Loucy (cell line): ENCODE results near the gene ARHGAP45.

ENCODE experiments used
- H2AFZ ChIP-seq: fragments of 200-600 bp; sonication (generic); 2 replicates; pipeline ENCODE4 v1.6.0; 2016; ENCODE audit warnings: antibody characterized with exemption, mild to moderate bottlenecking, low read length, moderate library complexity
- H3F3A ChIP-seq: fragments of 200-600 bp; 2 replicates; pipeline ENCODE4 v1.6.0; 2016; ENCODE audit warnings: antibody characterized with exemption, low read depth, mild to moderate bottlenecking
- H3K27me3 ChIP-seq: fragments of 200-600 bp; sonication (generic); 2 replicates; pipeline ENCODE4 v1.6.1; 2014; ENCODE audit warnings: low read length, mild to moderate bottlenecking; ENCODE audit not compliant: insufficient read depth, poor library complexity, severe bottlenecking
- H3K36me3 ChIP-seq: fragments of 200-600 bp; sonication (generic); 2 replicates; pipeline ENCODE4 v1.6.1; 2016; ENCODE audit warnings: low read length; ENCODE audit not compliant: insufficient read depth
- H3K4me1 ChIP-seq: fragments of 200-600 bp; sonication (generic); 2 replicates; pipeline ENCODE4 v1.5.1; 2014; ENCODE audit warnings: low read length, mild to moderate bottlenecking; ENCODE audit not compliant: insufficient read depth, poor library complexity, severe bottlenecking
- H3K4me2 ChIP-seq: fragments of 200-600 bp; sonication (generic); 2 replicates; pipeline ENCODE4 v1.6.0; 2014; ENCODE audit warnings: antibody characterized with exemption, low read length, low read depth, mild to moderate bottlenecking; ENCODE audit not compliant: poor library complexity, severe bottlenecking
- H3K4me3 ChIP-seq: fragments of 200-600 bp; sonication (generic); 2 replicates; pipeline ENCODE4 v1.5.1; 2014; ENCODE audit warnings: low read length, mild to moderate bottlenecking, mixed read lengths; ENCODE audit not compliant: poor library complexity, severe bottlenecking
- H3K79me2 ChIP-seq: fragments of 200-600 bp; sonication (generic); 2 replicates; pipeline ENCODE4 v1.6.1; 2014; ENCODE audit warnings: low read length; ENCODE audit not compliant: insufficient read depth
- H3K9ac ChIP-seq: fragments of 200-600 bp; sonication (generic); 2 replicates; pipeline ENCODE4 v1.6.0; 2014; ENCODE audit warnings: mild to moderate bottlenecking, low read depth, low read length, moderate library complexity; ENCODE audit not compliant: poor library complexity, severe bottlenecking
- H3K9me2 ChIP-seq: fragments of 200-600 bp; sonication (generic); replicated peaks from 2 replicates; pipeline ENCODE4 v1.6.1; 2016; ENCODE audit warnings: low read depth, low read length, mixed read lengths
- H3K9me3 ChIP-seq: fragments of 200-600 bp; sonication (generic); 2 replicates; pipeline ENCODE4 v1.6.1; 2014; ENCODE audit warnings: mild to moderate bottlenecking, antibody characterized with exemption, low read length, low read depth; ENCODE audit not compliant: insufficient read depth
- H4K20me1 ChIP-seq: fragments of 200-600 bp; sonication (generic); 2 replicates; pipeline ENCODE4 v1.6.0; 2014; ENCODE audit warnings: antibody characterized with exemption, low read length, mild to moderate bottlenecking; ENCODE audit not compliant: insufficient read depth, poor library complexity, severe bottlenecking
- EZH2phosphoT487 ChIP-seq: fragments of 200-600 bp; IDR thresholded peaks from 2 replicates; pipeline ENCODE4 v1.6.1; 2018; ENCODE audit warnings: antibody characterized with exemption, mild to moderate bottlenecking, moderate library complexity, borderline replicate concordance
- TF ChIP-seq, protein P1 (sequence below): fragments of 200-600 bp; sonication (generic); conservative IDR thresholded peaks from 2 replicates; pipeline ENCODE4 v1.5.1; 2014; ENCODE audit warnings: mild to moderate bottlenecking, antibody characterized with exemption, low read length

The ARHGAP45 gene

DNA sequence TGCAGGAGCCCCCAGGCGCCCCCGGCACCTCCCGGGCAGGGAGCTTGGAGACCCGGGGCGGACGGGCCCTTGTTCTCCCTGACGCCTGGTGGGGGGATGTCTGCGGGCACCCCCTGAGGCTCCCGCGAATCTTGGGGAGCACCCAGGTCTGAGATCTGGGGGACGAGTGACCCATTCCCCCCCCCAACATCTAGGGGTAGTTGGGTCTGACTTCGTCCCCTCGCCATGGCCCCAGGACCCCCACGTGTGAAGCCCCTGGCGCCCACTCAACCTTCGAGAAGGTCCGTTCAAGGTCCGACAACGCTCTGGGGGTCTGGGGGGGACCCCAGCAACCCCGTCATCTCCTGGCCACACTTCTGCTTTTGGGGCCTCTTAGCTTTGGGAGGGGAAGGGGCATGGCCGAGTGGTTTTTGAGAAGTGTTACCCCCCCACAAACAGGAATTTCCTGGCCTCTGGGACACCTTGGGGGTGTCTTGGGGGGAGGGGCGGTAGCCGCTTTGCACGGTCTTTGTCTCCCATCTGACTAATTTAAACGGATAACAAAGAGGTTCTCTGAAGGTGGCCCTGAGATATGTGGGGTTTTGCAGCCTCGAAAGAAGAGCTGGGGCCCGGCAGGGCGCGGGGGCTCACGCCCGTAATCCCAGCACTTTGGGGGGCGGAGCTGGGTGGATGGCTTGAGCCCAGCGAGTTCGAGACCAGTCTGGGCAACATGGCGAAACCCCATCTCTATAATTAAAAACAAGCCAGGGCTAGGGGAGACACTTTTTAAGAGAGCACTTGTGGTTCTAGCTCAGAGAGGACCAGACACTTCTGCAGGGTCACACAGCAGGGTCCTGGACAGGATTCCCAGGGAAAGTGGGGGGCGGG lies 40.0 kb upstream of the ARHGAP45 start:
- H3K79me2 ChIP-seq, result peaks cover 52% of the 10 kb centered on the region
- H3K4me3 ChIP-seq, result peak overlapping the region; percentile 98
- H3K4me1 ChIP-seq, result peaks cover 8% of the 10 kb centered on the region
- no peaks in the 10 kb centered on the region for H3K27me3 ChIP-seq
- no peak for TF ChIP-seq EZH2phosphoT487
- H3F3A ChIP-seq, result peaks cover 16% of the 10 kb centered on the region; the same call in 1 of the 2 replicates
- H3K4me2 ChIP-seq, result peak overlapping the region; percentile 86
- H3K36me3 ChIP-seq, result peaks cover 14% of the 10 kb centered on the region; the same call in 1 of the 2 replicates
- peaks cover 46% of the 10 kb centered on the region for H4K20me1 ChIP-seq
- H3K9ac ChIP-seq, result peak overlapping the region; percentile 92
- H2AFZ ChIP-seq, result peak overlapping the region; percentile 83; the same call in 1 of the 2 replicates
- no peaks in the 10 kb centered on the region for H3K9me3 ChIP-seq
- H3K9me2 ChIP-seq, result no peaks in the 10 kb centered on the region

DNA sequence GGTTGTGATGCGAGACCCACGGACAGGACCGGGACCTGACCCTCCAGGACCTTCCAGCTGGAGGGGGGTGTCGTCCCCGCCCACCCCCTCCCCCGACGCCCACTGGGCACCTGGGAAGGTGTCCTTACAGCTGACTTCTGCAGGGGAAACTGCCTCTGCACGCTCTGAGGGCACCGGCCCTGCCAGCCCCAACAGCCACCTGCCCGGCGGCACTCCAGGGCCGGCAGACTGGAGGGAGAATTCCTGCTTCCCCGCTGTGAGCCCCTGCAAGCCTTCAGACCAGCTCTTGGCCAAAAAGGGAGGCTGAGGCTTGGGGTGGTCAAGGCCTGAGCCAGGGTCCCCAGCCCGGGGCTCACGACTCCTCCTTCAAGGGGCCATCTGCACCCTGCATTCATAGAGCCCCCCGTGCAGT lies 39.3 kb upstream of the ARHGAP45 start:
- H3K4me2 ChIP-seq, result peak overlapping the region; percentile 86
- no peaks in the 10 kb centered on the region for H3K9me2 ChIP-seq
- peaks cover 8% of the 10 kb centered on the region for H3K4me1 ChIP-seq
- H3K27me3 ChIP-seq, result no peaks in the 10 kb centered on the region
- TF ChIP-seq, protein P1, sequence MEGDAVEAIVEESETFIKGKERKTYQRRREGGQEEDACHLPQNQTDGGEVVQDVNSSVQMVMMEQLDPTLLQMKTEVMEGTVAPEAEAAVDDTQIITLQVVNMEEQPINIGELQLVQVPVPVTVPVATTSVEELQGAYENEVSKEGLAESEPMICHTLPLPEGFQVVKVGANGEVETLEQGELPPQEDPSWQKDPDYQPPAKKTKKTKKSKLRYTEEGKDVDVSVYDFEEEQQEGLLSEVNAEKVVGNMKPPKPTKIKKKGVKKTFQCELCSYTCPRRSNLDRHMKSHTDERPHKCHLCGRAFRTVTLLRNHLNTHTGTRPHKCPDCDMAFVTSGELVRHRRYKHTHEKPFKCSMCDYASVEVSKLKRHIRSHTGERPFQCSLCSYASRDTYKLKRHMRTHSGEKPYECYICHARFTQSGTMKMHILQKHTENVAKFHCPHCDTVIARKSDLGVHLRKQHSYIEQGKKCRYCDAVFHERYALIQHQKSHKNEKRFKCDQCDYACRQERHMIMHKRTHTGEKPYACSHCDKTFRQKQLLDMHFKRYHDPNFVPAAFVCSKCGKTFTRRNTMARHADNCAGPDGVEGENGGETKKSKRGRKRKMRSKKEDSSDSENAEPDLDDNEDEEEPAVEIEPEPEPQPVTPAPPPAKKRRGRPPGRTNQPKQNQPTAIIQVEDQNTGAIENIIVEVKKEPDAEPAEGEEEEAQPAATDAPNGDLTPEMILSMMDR, result no peak
- TF ChIP-seq EZH2phosphoT487, result no peak
- peaks cover 52% of the 10 kb centered on the region for H4K20me1 ChIP-seq
- no peak overlapping the region for H2AFZ ChIP-seq
- peaks cover 15% of the 10 kb centered on the region; the same call in 1 of the 2 replicates for H3F3A ChIP-seq
- H3K4me3 ChIP-seq, result peak overlapping the region; percentile 98
- H3K9ac ChIP-seq, result peak overlapping the region; percentile 92
- H3K36me3 ChIP-seq, result peaks cover 20% of the 10 kb centered on the region; the same call in 1 of the 2 replicates
- H3K9me3 ChIP-seq, result no peaks in the 10 kb centered on the region
- peaks cover 58% of the 10 kb centered on the region for H3K79me2 ChIP-seq

DNA sequence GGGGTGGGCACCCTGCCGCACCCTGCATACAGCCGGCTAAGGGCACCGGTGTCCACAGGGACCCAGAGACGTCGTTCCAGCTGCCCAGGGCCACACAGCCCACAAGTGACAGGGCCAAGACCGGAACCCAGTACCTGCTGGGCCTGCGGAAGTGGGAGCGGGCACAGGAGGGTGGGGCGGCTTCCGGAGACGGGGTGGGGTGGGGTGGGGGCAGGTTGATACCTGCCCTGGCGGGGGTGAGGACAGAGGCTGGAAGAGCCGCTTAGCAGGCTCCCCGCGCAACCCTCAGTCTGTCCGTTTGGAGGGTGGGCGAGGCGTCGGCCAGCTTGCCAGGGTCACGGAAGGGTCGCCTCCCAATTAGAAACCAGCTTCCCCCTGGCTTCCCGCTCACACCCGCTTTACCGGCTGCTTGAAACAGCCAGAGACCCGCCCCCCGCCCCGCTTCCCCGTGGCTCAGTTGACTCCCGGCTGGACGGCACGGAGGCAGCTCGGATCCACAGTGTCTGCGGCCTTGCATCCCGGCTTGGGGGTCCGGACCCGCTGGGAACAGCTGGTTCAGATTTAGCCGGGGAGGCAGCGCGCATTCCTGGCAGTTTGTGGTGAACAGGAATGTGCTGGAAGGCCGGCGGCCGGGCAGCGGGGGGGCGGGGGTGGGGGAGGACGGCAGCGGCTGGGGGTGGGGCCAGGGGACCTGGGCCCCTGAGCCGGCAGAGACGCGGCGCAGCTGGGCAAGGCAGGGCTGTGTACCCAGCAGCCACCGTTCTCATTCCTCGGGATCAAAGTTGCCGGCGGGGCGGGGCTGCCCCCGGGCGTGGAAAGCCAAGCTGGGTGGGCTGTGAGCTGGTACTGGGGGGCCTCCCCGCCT lies 38.7 kb upstream of the ARHGAP45 start:
- TF ChIP-seq EZH2phosphoT487, result no peak
- TF ChIP-seq, protein P1, result no peak
- H3K27me3 ChIP-seq, result no peaks in the 10 kb centered on the region
- H3K4me3 ChIP-seq, result peak overlapping the region; percentile 98
- peak overlapping the region; percentile 86 for H3K4me2 ChIP-seq
- peaks cover 26% of the 10 kb centered on the region; the same call in 1 of the 2 replicates for H3K36me3 ChIP-seq
- peaks cover 63% of the 10 kb centered on the region for H3K79me2 ChIP-seq
- peaks cover 52% of the 10 kb centered on the region for H4K20me1 ChIP-seq
- H3F3A ChIP-seq, result peaks cover 12% of the 10 kb centered on the region; the same call in 1 of the 2 replicates
- peaks cover 8% of the 10 kb centered on the region for H3K4me1 ChIP-seq
- no peaks in the 10 kb centered on the region for H3K9me3 ChIP-seq
- no peaks in the 10 kb centered on the region for H3K9me2 ChIP-seq
- peak overlapping the region; percentile 77 for H2AFZ ChIP-seq
- H3K9ac ChIP-seq, result peak overlapping the region; percentile 92
